ENCODE data around the gene RAB8B.

The RAB8B gene

DNA sequence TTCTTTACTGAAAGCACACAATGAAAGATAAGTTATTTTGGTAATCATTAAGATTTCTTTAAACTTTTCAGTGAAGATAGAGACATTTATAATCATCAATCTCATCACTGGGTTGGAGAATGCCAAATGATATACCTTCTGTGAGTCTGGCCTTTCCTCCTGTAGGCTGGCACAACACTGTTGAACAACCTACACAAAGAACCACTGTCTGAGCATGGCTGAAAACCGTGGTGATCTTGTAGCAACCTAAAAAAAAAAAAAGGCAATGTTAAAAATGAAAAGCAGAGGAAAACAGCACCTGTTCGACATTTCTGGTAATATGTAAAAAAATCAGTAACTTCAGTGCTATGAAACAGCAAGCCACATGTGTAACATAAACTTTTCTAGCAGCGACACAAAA, 33.9 kb upstream of the RAB8B start:
- no peak for DNase-seq (ENCODE audit: low spot score)
- no peak for ATAC-seq (ENCODE audit: low read depth)
- Histone ChIP-seq H3K9me3 (ENCODE audit: severe bottlenecking) (no peaks in the 10 kb centered on the region), H3K27me3 (ENCODE audit: insufficient read depth, poor library complexity, severe bottlenecking) (no peaks in the 10 kb centered on the region), H3K36me3 (ENCODE audit: low read depth) (peaks cover 36% of the 10 kb centered on the region), H3K27ac (ENCODE audit: poor library complexity, severe bottlenecking) (no peak overlapping the region), H3K4me1 (ENCODE audit: insufficient read depth, poor library complexity, severe bottlenecking) (peaks cover 4% of the 10 kb centered on the region), H3K4me3 (ENCODE audit: severe bottlenecking) (no peak overlapping the region)
- TF ChIP-seq, protein P1, sequence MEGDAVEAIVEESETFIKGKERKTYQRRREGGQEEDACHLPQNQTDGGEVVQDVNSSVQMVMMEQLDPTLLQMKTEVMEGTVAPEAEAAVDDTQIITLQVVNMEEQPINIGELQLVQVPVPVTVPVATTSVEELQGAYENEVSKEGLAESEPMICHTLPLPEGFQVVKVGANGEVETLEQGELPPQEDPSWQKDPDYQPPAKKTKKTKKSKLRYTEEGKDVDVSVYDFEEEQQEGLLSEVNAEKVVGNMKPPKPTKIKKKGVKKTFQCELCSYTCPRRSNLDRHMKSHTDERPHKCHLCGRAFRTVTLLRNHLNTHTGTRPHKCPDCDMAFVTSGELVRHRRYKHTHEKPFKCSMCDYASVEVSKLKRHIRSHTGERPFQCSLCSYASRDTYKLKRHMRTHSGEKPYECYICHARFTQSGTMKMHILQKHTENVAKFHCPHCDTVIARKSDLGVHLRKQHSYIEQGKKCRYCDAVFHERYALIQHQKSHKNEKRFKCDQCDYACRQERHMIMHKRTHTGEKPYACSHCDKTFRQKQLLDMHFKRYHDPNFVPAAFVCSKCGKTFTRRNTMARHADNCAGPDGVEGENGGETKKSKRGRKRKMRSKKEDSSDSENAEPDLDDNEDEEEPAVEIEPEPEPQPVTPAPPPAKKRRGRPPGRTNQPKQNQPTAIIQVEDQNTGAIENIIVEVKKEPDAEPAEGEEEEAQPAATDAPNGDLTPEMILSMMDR (IDR thresholded peaks at IDR 0.05; ENCODE audit: poor library complexity, severe bottlenecking): no peak

DNA sequence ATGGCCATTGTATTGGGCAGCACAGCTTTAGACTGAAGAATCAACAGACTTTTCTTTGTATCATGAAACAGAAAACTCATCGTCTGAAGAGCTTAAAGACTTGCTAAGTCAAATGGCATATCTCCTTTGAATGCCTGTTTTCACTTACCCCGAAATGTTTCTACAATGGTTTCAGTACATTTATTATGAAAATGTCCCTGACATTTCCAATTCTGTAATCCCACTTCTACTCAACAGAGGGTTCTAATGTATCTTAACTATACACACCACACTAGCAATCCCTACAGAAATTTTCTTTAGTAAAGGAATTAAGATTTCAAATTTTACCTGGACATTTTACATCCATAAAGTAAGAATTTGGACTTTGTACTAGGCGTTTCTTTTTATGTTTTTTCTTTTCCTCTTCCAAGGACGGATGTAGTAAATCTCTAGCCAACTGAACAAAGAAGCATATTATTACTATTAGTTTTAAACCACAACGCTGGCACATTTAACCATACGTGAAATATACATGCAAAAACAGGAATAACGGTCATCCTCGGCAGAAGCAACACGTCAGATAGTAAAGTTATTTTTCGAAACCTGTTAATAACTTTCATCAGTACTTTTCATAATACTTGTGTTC, 33.2 kb upstream of the RAB8B start:
- no peaks in the 10 kb centered on the region for H3K9me3 ChIP-seq (ENCODE audit: severe bottlenecking)
- peak overlapping the region; percentile 81 for H3K27ac ChIP-seq (ENCODE audit: poor library complexity, severe bottlenecking)
- DNase-seq (ENCODE audit: low spot score): no peak
- H3K4me3 ChIP-seq (ENCODE audit: severe bottlenecking): peak overlapping the region; percentile 87
- H3K36me3 ChIP-seq (ENCODE audit: low read depth): peaks cover 36% of the 10 kb centered on the region
- TF ChIP-seq, protein P1 (IDR thresholded peaks at IDR 0.05; ENCODE audit: poor library complexity, severe bottlenecking): peak; percentile 13
- no peaks in the 10 kb centered on the region for H3K4me1 ChIP-seq (ENCODE audit: insufficient read depth, poor library complexity, severe bottlenecking)
- no peaks in the 10 kb centered on the region for H3K27me3 ChIP-seq (ENCODE audit: insufficient read depth, poor library complexity, severe bottlenecking)
- ATAC-seq (ENCODE audit: low read depth): no peak

DNA sequence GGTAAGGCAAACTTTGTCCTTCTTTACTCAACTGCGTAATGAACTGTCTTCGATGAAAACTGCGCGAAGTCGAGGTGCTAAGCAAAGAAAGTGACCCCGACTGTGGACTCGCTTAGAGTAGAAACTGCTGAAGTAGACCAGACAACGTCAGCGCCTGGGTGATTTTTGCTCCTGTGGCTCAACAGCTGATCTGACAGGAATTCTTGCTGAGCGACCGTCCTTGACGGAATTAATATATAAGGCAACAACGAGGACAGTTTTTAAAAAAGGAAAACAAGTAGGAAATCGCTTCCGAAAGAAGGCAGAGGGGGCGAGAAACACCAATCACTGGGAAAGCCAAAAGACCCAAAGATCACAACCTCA, 32.7 kb upstream of the RAB8B start:
- Histone ChIP-seq H3K27ac (ENCODE audit: poor library complexity, severe bottlenecking) (peak overlapping the region; percentile 81), H3K9me3 (ENCODE audit: severe bottlenecking) (no peaks in the 10 kb centered on the region), H3K4me3 (ENCODE audit: severe bottlenecking) (peak overlapping the region; percentile 87), H3K27me3 (ENCODE audit: insufficient read depth, poor library complexity, severe bottlenecking) (no peaks in the 10 kb centered on the region), H3K36me3 (ENCODE audit: low read depth) (peaks cover 36% of the 10 kb centered on the region), H3K4me1 (ENCODE audit: insufficient read depth, poor library complexity, severe bottlenecking) (no peaks in the 10 kb centered on the region)
- DNase-seq (ENCODE audit: low spot score) (no peak), ATAC-seq (ENCODE audit: low read depth) (peak; percentile 6; the same call in 1 of the 3 replicates)
- TF ChIP-seq, protein P1 (IDR thresholded peaks at IDR 0.05; ENCODE audit: poor library complexity, severe bottlenecking): no peak

DNA sequence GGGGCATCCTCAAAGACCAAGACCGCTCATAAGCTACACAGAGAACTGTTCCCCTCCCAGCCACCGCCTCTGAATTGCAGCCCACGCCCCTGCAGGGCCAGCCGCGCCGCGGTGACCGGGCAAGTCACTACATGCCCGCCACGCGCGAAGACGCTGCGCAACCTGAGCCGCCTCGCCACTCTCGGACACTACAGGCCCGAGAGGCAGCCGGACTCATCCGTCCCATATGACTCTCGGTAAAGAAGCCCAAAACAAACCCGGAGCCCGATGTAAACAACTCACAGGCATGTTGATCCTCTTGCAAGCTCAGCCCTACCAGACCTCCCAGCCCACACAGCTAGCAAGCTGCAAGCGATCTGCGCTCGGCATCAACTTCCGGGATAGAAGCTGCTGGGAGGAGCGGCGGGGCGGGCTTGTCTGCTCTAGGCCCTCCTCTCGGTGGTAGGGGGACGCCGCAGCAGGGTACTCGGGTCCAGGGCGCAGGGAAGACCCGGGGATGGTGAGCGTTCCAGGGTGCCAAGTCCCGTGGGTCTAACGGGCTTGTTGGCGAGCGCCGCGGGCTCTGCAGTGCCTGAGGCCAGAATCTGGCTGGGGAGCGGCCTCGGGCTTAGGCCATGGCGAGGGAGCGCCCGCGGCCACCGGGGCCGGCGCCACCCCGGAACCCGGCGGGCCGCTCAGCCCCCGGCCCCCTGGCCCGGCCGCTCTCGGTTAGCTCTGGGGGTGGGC, 32.1 kb upstream of the RAB8B start, which contains the start of gene RPS27L:
TSS of gene RPS27L (minus strand) at position 360 of the 726 bp plus-strand sequence. CDS start at position 288, 72 bp downstream.
- ATAC-seq (ENCODE audit: low read depth): peak; percentile 97
- TF ChIP-seq, protein P1 (IDR thresholded peaks at IDR 0.05; ENCODE audit: poor library complexity, severe bottlenecking): no peak

More for the DNA sequence above, 32.1 kb upstream of the RAB8B start, which contains the start of gene RPS27L:
- Histone ChIP-seq H3K4me1 (ENCODE audit: insufficient read depth, poor library complexity, severe bottlenecking) (no peaks in the 10 kb centered on the region), H3K27ac (ENCODE audit: poor library complexity, severe bottlenecking) (peak within 1 kb of the TSS; percentile 81), H3K36me3 (ENCODE audit: low read depth) (peaks cover 36% of the 10 kb centered on the region), H3K9me3 (ENCODE audit: severe bottlenecking) (no peaks in the 10 kb centered on the region), H3K4me3 (ENCODE audit: severe bottlenecking) (peak within 1 kb of the TSS; percentile 87), H3K27me3 (ENCODE audit: insufficient read depth, poor library complexity, severe bottlenecking) (no peaks in the 10 kb centered on the region)
- DNase-seq (ENCODE audit: low spot score): peak; percentile 98

Data from RWPE2 (cell line).